Measurements from ENCODE around the gene PEA15.

Gene PEA15

GRCh38 chr1:160207771-160208556 is 2.8 kb downstream of the PEA15 start:
- in situ Hi-C loops (cut with MboI; ENCODE audit: low sequenced_read_pairs), result no loop called here

GRCh38 chr1:160208557-160209320 is 3.6 kb downstream of the PEA15 start:
- in situ Hi-C loops (cut with MboI; ENCODE audit: low sequenced_read_pairs), result no loop called here

- in situ Hi-C loops (cut with MboI; ENCODE audit: low sequenced_read_pairs), result no loop called here
Observed at GRCh38 chr1:160209321-160210046, 4.3 kb downstream of the PEA15 start.

- in situ Hi-C loops (cut with MboI; ENCODE audit: low sequenced_read_pairs), result no loop called here
Observed at GRCh38 chr1:160210561-160210960, 5.4 kb downstream of the PEA15 start.

- in situ Hi-C loops (cut with MboI; ENCODE audit: low sequenced_read_pairs), result no loop called here
Observed at GRCh38 chr1:160211046-160211790, 6.0 kb downstream of the PEA15 start.

- in situ Hi-C loops (cut with MboI; ENCODE audit: low sequenced_read_pairs), result no loop called here
Observed at GRCh38 chr1:160214481-160215140, 9.4 kb downstream of the PEA15 start.

- in situ Hi-C loops (cut with MboI; ENCODE audit: low sequenced_read_pairs), result no loop called here
Observed at GRCh38 chr1:160216301-160216700, 11.1 kb downstream of the PEA15 start.

GRCh38 chr1:160217481-160218051 is 12.4 kb downstream of the PEA15 start:
- in situ Hi-C loops (cut with MboI; ENCODE audit: low sequenced_read_pairs), result no loop called here

GRCh38 chr1:160219062-160219929 is 14.1 kb downstream of the PEA15 start:
- in situ Hi-C loops (cut with MboI; ENCODE audit: low sequenced_read_pairs), result no loop called here

- in situ Hi-C loops (cut with MboI; ENCODE audit: low sequenced_read_pairs), result no loop called here
Observed at GRCh38 chr1:160220301-160220700, 15.1 kb downstream of the PEA15 start.

GRCh38 chr1:160221089-160221488 is 15.9 kb downstream of the PEA15 start:
- in situ Hi-C loops (cut with MboI; ENCODE audit: low sequenced_read_pairs), result no loop called here

- in situ Hi-C loops (cut with MboI; ENCODE audit: low sequenced_read_pairs), result no loop called here
Observed at GRCh38 chr1:160222546-160222945, 17.4 kb downstream of the PEA15 start.

GRCh38 chr1:160224606-160225005 is 19.4 kb downstream of the PEA15 start:
- in situ Hi-C loops (cut with MboI; ENCODE audit: low sequenced_read_pairs), result no loop called here

GRCh38 chr1:160225345-160225744 is 20.2 kb downstream of the PEA15 start:
- in situ Hi-C loops (cut with MboI; ENCODE audit: low sequenced_read_pairs), result no loop called here

- in situ Hi-C loops (cut with MboI; ENCODE audit: low sequenced_read_pairs), result no loop called here
Observed at GRCh38 chr1:160226623-160227022, 21.4 kb downstream of the PEA15 start.

- in situ Hi-C loops (cut with MboI; ENCODE audit: low sequenced_read_pairs), result no loop called here
Observed at GRCh38 chr1:160227034-160227433, 21.9 kb downstream of the PEA15 start.

- in situ Hi-C loops (cut with MboI; ENCODE audit: low sequenced_read_pairs), result no loop called here
Observed at GRCh38 chr1:160227561-160227960, 22.4 kb downstream of the PEA15 start.

GRCh38 chr1:160228431-160228830 is 23.2 kb downstream of the PEA15 start:
- in situ Hi-C loops (cut with MboI; ENCODE audit: low sequenced_read_pairs), result no loop called here

GRCh38 chr1:160232911-160233310 is 27.7 kb downstream of the PEA15 start:
- in situ Hi-C loops (cut with MboI; ENCODE audit: low sequenced_read_pairs), result no loop called here

Data from HL-60/S4 treated with phorbol 12-myristate 13-acetate at 8.2 ng/mL for 4 days and 3 days (cell line).